K562 (cell line): ENCODE measurements around the gene CRYBA4. TPM values are rescaled to one million over a fixed set of nuclear protein-coding genes. Genes with fewer than 3 reads are reported as not detected.

ENCODE experiments used
- BRD9 ChIP-seq: fragments of 450-650 bp; IDR thresholded peaks from 2 replicates; pipeline ENCODE4 v1.6.1; 2018; ENCODE audit warnings: low read depth; ENCODE audit not compliant: partially characterized antibody
- KLF1 ChIP-seq: fragments of 450-650 bp; IDR thresholded peaks from 2 replicates; pipeline ENCODE4 v1.6.1; 2016; ENCODE audit warnings: missing genetic modification characterization, missing compliant biosample characterization
- MECOM ChIP-seq: fragments of 250-450 bp; sonication (Bioruptor Pico); IDR thresholded peaks from 2 replicates; pipeline ENCODE4 v1.8.0; 2022; ENCODE audit warnings: inconsistent platforms
- MTA1 ChIP-seq: fragments of 450-650 bp; IDR thresholded peaks from 2 replicates; pipeline ENCODE4 v1.6.1; 2017; ENCODE audit warnings: borderline replicate concordance
- NCOR1 ChIP-seq: fragments of 450-650 bp; IDR thresholded peaks from 2 replicates; pipeline ENCODE4 v1.6.1; 2016; ENCODE audit warnings: mild to moderate bottlenecking, moderate library complexity
- RBBP5 ChIP-seq: fragments of 200-600 bp; sonication (generic); IDR thresholded peaks from 2 replicates; pipeline ENCODE4 v1.6.1; 2012; ENCODE audit warnings: borderline replicate concordance, mild to moderate bottlenecking, low read length, control low read depth, inconsistent platforms; ENCODE audit not compliant: insufficient read depth, poor library complexity, severe bottlenecking
- RBFOX2 ChIP-seq: fragments of 200-400 bp; formaldehyde crosslinking; IDR thresholded peaks from 2 replicates; pipeline ENCODE4 v1.6.1; 2017; ENCODE audit warnings: low read depth, mild to moderate bottlenecking, low read length, moderate library complexity
- SMAD3 ChIP-seq: fragments of 450-650 bp; formaldehyde crosslinking; conservative IDR thresholded peaks from 2 replicates; pipeline ENCODE4 v1.4.0; 2020; ENCODE audit warnings: mild to moderate bottlenecking
- SMARCC2 ChIP-seq: fragments of 450-650 bp; IDR thresholded peaks from 2 replicates; pipeline ENCODE4 v1.6.1; 2017; ENCODE audit warnings: antibody characterized with exemption, moderate library complexity, mild to moderate bottlenecking, low read depth
- ZNF175 ChIP-seq: fragments of 200-800 bp; sonication (Bioruptor generic); IDR thresholded peaks from 2 replicates; pipeline ENCODE4 v1.6.1; 2016; ENCODE audit warnings: low read depth, mild to moderate bottlenecking, missing genetic modification characterization, missing compliant biosample characterization
- ZNF324 ChIP-seq: fragments of 250-450 bp; sonication (Bioruptor Pico); IDR thresholded peaks from 2 replicates; pipeline ENCODE4 v1.4.0; 2020; ENCODE audit warnings: mild to moderate bottlenecking
- ZNF780A ChIP-seq: fragments of 250-450 bp; sonication (Bioruptor Pico); IDR thresholded peaks from 2 replicates; pipeline ENCODE4 v1.5.0; 2021; ENCODE audit warnings: mild to moderate bottlenecking
- polyA plus RNA-seq, 8 experiments: library from polyadenylated mRNA; depleted of rRNA in 4 of 8; stranded (reverse) in 5 of 8; unstranded in 3 of 8; fragments of >200 nt; fragmentation: Nextera tagmentation in 2 of 8; fragmentation: Illumina TruSeq in 1 of 8; extraction: Ambion mirVana in 2 of 8; extraction: Trizol in 1 of 8; gene quantifications; 2 replicates each; pipeline versions ENCODE4 v1.2.1 to v1.2.3, GENCODE V29; 2011 to 2014; ENCODE audit warnings: inconsistent platforms in 1 of 8, missing spikeins in 1 of 8
- total RNA-seq, 7 experiments: library from RNA; depleted of rRNA in 6 of 7; stranded (reverse); fragments of >200 nt in 6 of 7; fragmentation: Illumina TruSeq in 2 of 7; extraction: Trizol in 2 of 7; gene quantifications; 2 replicates each; pipeline versions ENCODE4 v1.2.1 to v1.2.3, GENCODE V29; 2011 to 2021; ENCODE audit warnings: low replicate concordance in 1 of 7
- TF ChIP-seq, protein P1 (sequence below): fragments of 450-650 bp; IDR thresholded peaks from 2 replicates; pipeline ENCODE4 v1.6.1; 2017; ENCODE audit warnings: antibody characterized with exemption, mild to moderate bottlenecking
- TF ChIP-seq, protein P2 (sequence below): fragments of 250-450 bp; sonication (Bioruptor Pico); IDR thresholded peaks from 2 replicates; pipeline ENCODE4 v1.5.0; 2022; ENCODE audit warnings: mild to moderate bottlenecking
- TF ChIP-seq, protein P3 (sequence below): fragments of 250-450 bp; sonication (Bioruptor Pico); IDR thresholded peaks from 2 replicates; pipeline ENCODE4 v1.5.0; 2020; ENCODE audit warnings: mild to moderate bottlenecking
- TF ChIP-seq, protein P4 (sequence below), 2 experiments: IDR thresholded peaks in 1 of 2; conservative IDR thresholded peaks in 1 of 2; 2 replicates each; pipeline ENCODE4 v1.6.1; 2016; ENCODE audit warnings: low read depth in 2 of 2, mild to moderate bottlenecking in 1 of 2, missing compliant biosample characterization in 1 of 2, missing genetic modification characterization in 1 of 2, moderate library complexity in 1 of 2

CRYBA4 gene
- total and polyA plus RNA-seq, 9 of the 15 experiments (the other 6 are each of a cell fraction or from before 2014, with no cell fraction given), result 0.59 to 3.3 (median 1.6) TPM

GRCh38 chr22:26632422-26633155, 10.8 kb downstream of the CRYBA4 start (continued):
- TF ChIP-seq, protein P1, sequence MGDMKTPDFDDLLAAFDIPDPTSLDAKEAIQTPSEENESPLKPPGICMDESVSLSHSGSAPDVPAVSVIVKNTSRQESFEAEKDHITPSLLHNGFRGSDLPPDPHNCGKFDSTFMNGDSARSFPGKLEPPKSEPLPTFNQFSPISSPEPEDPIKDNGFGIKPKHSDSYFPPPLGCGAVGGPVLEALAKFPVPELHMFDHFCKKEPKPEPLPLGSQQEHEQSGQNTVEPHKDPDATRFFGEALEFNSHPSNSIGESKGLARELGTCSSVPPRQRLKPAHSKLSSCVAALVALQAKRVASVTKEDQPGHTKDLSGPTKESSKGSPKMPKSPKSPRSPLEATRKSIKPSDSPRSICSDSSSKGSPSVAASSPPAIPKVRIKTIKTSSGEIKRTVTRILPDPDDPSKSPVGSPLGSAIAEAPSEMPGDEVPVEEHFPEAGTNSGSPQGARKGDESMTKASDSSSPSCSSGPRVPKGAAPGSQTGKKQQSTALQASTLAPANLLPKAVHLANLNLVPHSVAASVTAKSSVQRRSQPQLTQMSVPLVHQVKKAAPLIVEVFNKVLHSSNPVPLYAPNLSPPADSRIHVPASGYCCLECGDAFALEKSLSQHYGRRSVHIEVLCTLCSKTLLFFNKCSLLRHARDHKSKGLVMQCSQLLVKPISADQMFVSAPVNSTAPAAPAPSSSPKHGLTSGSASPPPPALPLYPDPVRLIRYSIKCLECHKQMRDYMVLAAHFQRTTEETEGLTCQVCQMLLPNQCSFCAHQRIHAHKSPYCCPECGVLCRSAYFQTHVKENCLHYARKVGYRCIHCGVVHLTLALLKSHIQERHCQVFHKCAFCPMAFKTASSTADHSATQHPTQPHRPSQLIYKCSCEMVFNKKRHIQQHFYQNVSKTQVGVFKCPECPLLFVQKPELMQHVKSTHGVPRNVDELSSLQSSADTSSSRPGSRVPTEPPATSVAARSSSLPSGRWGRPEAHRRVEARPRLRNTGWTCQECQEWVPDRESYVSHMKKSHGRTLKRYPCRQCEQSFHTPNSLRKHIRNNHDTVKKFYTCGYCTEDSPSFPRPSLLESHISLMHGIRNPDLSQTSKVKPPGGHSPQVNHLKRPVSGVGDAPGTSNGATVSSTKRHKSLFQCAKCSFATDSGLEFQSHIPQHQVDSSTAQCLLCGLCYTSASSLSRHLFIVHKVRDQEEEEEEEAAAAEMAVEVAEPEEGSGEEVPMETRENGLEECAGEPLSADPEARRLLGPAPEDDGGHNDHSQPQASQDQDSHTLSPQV, result peak; percentile 76; the same call in 1 of the 2 replicates
- TF ChIP-seq, protein P2, sequence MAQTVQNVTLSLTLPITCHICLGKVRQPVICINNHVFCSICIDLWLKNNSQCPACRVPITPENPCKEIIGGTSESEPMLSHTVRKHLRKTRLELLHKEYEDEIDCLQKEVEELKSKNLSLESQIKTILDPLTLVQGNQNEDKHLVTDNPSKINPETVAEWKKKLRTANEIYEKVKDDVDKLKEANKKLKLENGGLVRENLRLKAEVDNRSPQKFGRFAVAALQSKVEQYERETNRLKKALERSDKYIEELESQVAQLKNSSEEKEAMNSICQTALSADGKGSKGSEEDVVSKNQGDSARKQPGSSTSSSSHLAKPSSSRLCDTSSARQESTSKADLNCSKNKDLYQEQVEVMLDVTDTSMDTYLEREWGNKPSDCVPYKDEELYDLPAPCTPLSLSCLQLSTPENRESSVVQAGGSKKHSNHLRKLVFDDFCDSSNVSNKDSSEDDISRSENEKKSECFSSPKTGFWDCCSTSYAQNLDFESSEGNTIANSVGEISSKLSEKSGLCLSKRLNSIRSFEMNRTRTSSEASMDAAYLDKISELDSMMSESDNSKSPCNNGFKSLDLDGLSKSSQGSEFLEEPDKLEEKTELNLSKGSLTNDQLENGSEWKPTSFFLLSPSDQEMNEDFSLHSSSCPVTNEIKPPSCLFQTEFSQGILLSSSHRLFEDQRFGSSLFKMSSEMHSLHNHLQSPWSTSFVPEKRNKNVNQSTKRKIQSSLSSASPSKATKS, result no peak
- TF ChIP-seq SMARCC2 (peak; percentile 87), ZNF780A (no peak), ZNF175 (peak; percentile 70; the same call in 1 of the 2 replicates), RBFOX2 (peak; percentile 31; the same call in 1 of the 2 replicates), RBBP5 (no peak), ZNF324 (CRISPR knock-in tag) (no peak), MTA1 (peak; percentile 86), MECOM (CRISPR knock-in tag) (0 out of 2 replicates have a peak, but pooled peaks have one; percentile 22), KLF1 (tag) (peak; percentile 63; the same call in 1 of the 2 replicates), NCOR1 (peak; percentile 93), BRD9 (peak; percentile 85), SMAD3 (0 out of 2 replicates have a peak, but pooled peaks have one; percentile 47)
- TF ChIP-seq, protein P3, sequence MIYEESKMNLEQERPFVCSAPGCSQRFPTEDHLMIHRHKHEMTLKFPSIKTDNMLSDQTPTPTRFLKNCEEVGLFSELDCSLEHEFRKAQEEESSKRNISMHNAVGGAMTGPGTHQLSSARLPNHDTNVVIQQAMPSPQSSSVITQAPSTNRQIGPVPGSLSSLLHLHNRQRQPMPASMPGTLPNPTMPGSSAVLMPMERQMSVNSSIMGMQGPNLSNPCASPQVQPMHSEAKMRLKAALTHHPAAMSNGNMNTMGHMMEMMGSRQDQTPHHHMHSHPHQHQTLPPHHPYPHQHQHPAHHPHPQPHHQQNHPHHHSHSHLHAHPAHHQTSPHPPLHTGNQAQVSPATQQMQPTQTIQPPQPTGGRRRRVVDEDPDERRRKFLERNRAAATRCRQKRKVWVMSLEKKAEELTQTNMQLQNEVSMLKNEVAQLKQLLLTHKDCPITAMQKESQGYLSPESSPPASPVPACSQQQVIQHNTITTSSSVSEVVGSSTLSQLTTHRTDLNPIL, result 0 out of 2 replicates have a peak, but pooled peaks have one; percentile 32
- TF ChIP-seq, protein P4, sequence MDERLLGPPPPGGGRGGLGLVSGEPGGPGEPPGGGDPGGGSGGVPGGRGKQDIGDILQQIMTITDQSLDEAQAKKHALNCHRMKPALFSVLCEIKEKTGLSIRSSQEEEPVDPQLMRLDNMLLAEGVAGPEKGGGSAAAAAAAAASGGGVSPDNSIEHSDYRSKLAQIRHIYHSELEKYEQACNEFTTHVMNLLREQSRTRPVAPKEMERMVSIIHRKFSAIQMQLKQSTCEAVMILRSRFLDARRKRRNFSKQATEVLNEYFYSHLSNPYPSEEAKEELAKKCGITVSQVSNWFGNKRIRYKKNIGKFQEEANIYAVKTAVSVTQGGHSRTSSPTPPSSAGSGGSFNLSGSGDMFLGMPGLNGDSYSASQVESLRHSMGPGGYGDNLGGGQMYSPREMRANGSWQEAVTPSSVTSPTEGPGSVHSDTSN (CRISPR knock-in tag; IDR thresholded peaks at IDR 0.05; ENCODE audit: low read depth), result no peak
- TF ChIP-seq, protein P4 (tag; conservative IDR thresholded peaks at IDR 0.05; ENCODE audit: low read depth), result peak; percentile 11; the same call in 1 of the 2 replicates
